HG02623 (cell line): Measurements from ENCODE around the gene CREBBP.

Experiments used
- ATAC-seq: cut with Tn5 transposase; IDR thresholded peaks from one replicate; pipeline ENCODE4 v1.9.1; 2021; ENCODE audit warnings: moderate library complexity; ENCODE audit not compliant: unreplicated experiment

The CREBBP gene

DNA sequence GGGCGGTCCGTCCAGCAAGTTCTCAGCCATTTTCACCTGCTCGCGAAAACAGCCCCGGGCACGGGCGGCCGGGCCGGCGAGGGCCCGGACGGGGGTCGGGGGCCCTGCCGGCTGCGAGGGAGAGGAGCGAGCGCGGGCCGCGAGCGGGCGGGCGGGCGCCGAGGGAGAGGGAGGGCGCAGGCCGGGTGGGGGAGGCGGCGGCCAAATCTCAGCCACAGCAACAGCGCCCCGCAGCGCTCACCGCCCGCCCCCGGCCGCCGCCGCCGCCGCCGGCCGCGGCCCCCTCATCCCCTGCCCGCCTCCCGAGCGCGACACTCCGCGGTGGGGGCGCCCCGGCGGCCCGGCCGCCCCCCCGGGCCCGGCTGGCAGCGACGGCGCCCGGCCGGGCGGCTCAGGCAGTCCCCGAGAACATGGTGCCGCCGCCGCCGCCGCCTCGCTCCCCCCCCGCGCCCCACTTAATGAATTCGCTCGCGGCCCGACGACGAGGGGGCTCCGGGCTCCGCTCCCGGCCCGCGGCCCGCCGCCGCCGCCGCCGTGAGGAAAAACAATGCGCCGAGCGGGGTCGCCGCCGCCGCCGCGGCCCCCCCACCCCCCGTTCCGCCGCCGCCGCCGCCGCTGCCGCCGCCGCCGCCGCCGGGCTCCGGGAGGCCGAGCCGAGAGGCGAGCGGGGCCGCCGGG, 487 bp downstream of the CREBBP start:
- peak; percentile 62 for ATAC-seq

DNA sequence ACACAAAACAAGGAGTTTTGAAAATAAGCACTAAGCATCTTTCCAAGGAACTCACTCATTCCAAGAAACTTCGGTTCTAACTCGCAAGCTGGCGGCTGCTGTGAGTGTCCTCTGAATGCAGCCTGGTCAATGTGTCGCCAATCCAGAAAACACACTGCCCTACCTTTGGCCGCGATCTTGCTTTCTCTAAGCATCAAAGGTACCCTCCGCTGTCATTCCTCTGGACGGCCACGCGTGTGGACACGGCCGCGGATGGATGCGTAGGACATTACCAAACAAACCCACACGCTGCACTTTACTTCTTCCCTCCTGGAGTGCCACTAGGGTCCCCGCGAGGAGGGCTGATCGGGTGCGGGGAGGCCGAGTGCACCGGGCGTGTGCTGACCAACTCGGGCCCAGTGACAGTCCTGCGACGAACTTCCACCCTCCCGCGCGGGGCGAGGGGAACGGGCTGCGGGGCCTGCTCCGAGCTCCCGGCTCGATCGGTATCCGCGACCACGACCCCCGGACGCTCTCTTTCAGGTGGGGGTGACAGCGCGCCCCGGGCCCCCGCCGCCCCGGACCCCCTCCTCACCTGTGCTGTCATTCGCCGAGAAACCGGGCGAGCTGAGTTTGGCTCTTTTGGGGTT, 1.1 kb downstream of the CREBBP start:
- no peak for ATAC-seq

DNA sequence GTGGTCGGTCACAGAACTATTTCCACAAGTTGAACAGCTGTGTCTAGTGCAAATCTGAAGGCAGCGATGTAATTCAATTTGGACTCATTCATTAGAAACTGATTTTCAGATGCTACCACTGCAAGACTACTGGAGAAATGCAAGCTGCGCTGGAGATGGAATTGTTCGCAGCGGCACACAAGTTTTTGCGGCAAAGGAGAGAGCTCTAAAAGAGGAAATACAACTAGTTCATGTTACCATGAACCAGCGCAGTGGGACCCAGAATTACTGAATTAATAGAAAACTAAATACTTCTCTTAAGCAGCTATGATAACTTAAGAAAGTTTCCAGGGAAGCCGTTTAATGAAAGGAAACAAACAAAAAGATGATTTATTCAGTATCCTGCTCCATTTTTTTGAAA, 1.9 kb downstream of the CREBBP start:
- ATAC-seq: no peak

DNA sequence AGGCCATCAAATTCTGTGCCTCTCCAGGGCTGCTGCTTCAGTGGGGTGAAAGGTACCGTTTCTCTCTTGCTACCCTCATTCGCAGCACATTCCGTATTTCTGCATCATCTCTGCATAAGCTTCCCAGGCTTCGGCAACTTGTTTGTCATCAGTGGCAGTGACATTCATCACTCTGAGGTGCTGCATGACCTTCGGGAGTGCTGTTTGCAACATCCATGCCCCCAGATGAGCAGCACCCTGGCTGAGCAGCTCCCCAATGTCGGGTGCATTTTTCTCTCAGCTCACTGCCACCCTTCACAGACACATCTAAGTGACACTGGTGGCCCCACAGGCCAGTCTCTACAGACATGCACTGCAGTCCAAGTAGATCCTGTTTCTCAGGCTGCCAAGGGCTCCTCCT, 3.8 kb downstream of the CREBBP start:
- ATAC-seq: no peak

DNA sequence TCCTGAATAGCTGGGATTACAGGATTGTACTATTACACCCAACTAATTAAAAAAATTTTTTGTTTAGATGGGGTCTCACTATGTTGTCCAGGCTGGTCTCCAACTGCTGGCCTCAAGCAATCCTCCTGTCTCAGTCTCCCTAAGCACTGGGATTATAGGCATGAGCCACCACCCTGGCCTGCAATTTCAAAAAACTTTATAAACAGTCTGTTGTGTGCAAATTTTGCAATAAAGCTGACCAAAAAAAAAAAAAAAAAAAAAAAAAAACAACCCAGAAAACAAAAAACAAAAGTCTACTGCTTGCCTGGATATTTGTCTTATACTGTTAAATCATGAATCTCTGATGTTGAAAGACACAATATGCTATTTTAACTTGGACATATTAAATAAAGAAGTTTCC, 4.4 kb downstream of the CREBBP start:
- no peak for ATAC-seq

DNA sequence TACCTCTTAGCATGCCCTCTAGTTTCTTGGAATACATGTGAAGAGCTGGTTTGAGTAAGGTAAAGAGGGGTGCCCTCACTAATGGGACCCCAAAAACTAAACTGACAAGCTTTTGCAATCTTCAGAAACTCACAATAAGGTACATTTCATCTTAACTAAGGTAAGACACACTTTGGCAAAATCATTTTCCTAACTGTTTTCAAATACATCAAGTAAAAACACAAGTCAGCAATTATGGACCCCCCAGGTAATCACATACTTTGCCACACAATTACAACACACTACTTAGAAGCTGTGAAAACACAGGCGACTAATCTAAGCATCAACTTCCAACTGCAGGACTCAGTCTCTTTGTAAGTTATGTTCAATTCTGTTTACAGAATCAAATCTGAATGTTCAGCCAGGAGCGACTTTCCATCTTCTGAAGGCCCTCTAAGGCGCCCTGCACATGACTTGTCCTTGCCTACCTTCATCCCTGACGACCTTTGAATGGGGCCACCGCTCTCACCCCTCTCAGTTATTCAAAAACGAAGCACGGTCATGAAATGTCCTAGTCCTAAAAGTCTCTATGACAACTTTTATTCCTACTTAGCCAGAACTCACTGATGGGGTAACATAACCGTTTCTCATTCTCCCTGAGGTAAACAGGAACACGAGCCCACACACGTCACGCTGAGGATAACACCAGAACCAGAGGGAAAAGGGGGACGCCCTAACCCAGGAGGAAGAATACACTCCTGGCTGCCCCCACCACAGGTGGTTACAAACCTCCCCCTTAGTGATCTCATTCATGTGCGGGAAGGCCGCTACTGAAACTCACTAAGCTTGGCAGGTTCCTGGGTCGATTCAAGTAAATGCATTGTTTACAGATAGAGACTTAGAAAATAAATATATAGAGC, 5.5 kb downstream of the CREBBP start:
- ATAC-seq: no peak

DNA sequence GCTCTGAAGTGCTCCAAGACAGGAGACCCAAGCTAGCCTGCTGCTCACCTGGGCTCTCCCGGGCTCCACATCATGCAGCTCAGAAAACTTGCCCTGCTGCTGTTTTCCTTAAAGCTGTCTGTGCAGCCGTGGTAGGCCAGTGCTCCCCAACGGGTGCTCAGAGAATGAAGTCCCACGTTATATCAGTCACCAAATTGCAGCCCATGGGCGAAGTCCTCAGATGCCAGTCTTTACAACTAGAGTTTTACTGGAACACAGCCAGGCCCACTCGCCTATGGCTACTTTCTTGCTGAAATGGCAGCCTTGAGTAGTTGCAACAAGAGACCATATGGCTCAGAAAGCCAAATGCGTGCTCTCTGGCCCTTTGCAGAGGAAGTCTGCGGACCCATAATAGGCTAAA, 6.3 kb downstream of the CREBBP start:
- ATAC-seq: no peak

DNA sequence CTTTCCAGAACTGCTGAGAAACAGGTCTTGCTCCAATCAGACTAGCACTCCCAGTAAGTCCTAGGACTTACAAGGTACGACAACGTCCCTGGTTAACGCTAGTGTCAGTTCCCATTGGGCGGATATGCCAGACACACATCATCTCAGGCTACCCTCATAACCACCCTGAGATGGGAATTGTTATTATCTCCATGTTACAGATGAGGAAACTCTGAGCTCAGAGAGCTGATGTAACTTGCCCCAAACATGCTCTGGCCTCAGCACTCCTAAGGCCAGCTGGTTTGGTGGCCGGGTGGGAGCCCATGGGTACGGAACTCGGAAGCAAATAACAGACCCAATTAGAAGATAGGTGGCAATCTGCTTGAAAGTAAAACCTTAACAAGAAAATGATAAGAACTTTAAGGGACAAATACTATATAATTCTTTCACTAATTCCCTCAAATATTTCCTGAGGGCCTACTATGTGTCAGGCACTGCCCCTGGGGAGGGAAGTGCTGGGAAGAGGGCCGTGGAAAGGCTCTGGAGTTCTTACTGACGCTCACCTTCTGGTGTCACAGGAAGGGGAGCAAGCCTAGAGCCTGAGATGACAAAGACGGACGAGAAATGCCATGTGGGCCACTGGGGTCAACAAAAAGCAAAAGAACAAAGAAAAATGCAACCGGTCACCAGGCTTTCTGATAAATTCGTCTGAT, 6.9 kb downstream of the CREBBP start:
- no peak for ATAC-seq

DNA sequence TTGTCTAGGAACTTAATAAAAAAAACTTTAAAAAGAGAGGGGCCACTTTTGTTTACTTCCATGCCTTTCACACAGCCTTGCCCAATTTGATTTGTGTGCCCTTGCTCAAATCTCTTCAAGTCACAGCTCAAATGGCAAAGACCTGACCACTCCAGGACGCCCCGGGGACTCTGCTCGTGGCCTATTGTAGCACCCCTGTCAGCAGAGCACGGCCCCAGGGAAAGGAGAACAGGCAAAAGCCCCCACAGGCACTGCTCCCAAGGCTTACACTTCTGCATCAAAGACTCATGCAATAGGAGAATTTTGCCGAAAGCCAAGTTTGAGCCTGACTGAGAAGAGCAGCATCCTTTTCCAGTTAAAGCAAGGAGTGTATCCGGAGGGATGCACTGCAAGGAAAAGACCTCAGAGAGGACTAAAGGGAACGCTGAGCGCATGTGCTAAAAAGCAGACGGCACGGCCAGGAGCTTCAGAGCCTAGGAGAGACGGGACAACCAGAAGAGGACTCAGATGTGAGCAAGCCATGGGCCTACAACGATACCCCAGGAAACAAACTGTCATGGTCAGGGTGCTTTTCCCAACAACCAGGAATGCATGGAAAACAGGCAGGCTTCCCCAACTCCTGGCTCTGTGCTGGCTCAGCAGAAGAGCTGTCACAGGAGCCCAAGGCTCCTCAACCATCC, 8.2 kb downstream of the CREBBP start:
- ATAC-seq: no peak

DNA sequence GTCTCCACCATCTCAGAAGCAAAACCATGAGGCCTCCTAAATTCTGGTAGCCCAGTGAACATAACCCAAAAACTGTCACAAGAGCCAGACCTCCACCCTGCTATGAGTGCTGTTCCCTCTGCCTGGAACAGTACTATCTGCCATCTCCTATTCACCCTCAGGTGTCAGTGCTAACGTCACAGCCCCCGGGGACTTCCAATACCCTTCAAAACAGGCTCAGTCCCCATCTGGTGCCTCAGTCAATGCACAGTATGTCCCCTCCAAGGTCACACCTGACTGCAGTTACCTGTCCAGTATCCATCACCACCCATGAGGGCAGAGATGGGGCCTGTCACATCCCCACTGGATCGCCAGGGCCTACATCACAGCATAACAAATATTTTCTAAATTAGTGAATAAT, 11.5 kb downstream of the CREBBP start:
- ATAC-seq: no peak

DNA sequence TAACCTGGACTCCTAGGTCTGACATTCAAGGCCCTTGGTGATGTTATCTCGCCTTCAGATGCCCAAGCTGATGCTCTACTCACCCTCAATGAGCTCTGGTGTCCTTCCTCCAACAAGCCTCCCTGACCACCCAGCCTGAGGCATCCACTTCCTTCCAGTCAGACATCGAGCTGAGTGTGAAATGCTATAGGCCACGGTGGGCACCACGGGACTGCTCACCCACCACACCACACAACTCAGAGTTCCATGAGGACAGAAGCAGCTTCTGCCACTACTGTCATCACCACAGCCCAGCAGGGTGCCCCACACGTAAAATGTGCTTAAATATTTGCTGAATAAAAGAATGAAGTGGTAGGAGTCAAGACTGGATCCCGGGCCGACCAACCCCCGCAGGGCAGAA, 12.0 kb downstream of the CREBBP start:
- ATAC-seq: no peak

DNA sequence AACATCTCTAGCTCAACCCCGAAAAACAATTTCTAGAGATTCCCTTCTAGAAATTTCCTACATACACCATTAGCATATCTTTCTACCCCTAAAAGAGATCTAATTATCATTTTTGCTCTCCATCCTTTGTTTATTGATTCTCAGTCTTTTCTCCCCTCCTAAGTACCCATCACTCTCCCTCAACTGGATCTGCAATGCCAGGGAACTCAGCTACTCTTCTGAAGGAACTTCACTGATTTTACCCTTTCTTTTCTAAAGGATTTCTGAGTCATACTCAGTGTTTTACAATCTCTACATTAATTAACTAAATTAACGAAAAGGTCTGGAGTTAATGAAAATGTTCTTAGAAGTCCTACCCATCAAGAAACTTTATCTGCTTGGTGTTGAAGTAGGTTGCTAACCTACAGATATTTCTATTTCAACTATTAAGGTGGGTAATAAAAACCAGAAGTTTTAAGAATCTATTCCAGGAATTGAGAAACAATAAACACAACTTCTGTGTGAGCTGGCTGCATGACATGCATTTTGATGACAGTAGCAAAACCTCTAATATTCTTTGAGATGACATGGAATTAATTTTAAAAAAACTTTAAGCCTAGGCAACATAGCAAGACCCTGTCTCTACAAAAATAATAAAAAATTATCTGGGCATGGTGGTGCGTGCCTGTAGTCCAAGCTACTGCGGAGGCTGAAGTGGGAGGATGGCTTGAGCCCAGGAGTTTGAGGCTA, 13.6 kb downstream of the CREBBP start:
- ATAC-seq: no peak

DNA sequence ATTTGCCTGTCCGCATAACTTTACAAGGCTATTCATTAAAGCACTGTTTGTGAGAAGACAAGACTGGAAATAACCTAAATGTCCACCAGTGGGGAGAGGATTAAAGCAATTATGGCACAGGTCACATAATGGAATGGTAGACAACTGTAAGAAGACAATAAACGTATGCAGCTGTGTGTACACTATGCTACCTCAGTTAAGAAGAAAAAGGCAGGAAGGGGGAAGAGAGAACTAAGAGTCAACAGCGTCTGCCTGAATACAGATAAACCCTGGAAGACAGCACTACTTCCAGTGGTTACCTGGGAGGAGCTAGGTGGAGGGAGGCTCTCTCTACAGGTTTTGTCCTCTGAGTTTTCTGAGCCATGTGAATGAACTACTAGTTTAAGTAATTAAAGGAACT, 15.3 kb downstream of the CREBBP start:
- no peak for ATAC-seq

DNA sequence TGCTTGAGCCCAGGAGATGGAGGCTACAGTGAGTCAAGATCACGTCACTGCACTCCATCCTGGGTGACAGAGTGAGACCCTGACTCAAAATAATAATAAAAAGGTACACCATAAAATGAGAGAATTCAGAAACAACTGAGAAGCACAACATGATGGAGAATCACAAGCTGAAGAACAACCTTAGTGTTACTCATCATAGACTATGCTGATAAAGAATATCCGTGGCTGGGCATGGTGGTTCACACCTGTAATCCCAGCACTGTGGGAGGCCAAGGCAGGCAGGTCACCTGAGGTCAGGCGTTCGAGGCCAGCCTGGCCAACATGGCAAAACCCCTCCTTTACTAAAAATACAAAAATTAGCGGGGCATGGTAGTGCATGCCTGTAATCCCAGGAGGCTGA, 16.0 kb downstream of the CREBBP start:
- ATAC-seq: no peak

DNA sequence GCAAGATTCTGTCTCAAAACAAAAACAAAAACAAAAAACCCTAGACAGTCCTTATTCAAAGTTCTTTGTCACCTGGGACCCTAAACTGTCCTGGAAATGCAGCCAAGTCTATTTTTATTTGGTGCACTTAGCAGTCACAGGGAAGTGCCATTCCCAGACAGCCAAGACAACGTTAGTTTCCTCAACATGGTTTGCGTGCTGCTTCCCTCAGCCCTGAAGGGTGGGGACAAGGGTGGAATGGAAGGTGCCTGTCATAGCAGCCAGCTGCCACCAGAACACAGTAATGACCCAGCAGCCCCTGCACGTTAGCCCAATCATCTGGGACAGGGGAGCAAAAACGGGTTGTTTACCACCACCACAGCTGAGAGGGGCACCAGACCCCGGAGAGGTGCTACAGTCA, 16.9 kb downstream of the CREBBP start:
- ATAC-seq: no peak

DNA sequence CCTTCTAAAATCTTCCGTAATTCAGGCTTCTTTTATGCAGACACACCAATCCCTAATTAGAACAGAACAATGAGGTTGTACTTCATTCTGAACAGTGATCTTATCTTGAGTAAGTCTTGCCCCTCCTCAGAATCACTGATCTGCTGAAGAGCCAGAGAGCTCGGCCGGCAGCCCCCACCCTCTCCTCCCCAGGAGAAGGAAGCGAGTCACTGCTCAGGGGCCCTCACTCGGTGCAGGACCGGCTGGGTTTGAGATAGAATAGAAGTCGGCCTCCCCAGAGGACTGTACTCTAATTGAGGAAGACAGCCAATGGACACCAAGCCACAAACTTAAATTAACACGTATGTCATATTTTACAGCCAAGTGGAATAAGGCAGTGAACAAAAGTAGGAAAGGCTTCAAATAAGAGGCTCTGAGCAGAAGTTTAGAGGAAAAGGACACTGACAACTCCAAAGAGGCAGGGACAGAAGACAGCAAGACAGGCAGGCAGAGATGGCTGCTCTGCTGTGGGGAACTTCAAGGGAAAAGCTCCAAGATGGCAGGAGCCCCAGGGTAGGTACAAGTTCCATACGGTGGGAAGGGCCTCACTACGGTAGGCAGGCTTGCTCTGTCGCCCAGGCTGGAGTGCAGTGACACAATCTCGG, 18.6 kb downstream of the CREBBP start:
- ATAC-seq: no peak

DNA sequence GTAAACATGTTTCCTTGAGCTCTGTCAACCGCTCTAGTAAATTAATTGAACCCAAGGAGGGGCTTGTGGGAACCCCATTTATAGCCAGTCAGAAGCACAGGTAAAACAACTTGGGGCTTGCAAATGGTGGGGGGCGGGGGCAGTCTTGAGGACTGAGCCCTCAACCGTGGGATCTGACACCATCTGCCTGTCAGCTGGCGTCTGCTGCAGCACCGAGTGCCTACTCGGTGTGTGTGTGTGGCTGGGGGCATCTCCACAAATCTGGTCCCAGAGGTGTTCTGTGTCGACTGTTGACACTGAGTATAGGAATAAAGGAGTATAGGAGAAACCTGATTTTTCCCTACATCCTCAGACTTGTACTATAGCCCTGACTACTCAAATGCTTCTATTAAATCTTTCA, 20.6 kb downstream of the CREBBP start:
- no peak for ATAC-seq

DNA sequence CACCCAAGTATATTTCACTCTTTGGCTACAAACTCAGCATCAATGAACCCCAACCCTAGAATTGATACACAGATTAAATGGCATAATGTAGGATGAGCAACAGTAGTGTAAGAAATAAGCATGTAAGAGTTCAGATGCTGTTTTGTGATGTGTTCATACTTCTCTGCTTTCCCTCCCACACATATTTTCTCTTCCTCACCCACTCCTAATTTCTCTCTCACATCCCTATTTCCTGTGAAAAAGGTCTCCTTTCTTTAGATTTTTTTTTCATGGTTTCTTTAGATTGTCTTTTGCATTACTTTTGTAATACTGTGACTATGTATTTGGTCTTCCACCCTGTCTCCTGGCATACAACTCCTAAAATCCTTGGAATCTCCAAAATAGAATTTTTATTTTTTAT, 21.7 kb downstream of the CREBBP start:
- ATAC-seq: no peak

DNA sequence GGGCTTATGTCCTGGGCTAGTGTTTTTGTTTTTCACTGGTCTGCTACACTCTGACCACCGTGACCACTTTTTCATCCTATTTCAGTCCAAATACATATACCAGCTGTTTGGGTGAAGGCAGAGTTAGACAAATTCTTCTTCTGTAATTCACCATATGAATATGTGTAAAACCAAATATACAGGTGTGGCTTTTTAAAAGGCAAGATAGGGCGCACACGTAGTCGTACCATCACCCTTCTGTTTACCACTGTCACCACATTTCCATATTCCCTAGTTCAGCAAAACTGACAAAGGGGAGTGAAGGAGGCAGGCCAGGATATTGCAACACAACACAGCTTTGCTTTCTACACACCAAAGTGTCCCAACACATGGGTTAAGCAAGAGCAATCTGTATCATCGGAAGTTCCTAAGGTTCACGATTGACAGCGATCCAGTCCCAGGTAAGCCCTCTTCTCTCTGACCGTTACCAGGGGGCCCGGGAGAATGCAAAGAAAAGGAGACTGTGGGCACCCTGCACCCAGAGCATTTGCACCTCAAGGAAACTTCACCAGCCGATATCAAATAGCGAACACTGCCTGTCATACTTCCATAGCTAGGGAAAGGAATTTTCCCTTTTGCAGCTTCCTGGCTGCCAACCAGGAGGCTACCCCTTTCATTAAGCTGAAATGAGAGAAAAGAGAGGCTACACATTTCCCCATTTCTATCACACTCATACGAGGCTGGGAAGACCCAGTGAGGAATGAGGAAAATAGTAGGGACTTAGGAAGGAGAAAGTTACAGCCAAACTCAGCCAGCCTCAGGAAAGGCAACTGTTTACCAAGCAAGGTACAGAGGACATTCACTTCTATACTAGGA, 23.1 kb downstream of the CREBBP start:
- ATAC-seq: no peak
